Stimulated activated CD4-positive, alpha-beta T cell treated with anti-CD3 and anti-CD28 coated beads, Interleukin-12 subunit alpha, Interleukin-12 subunit beta, amount 100 ng/mL, for 48 hours (primary cell): ENCODE results near the gene ISYNA1.

Experiments
- DNase-seq, 3 donors: peaks; one replicate each; pipeline ENCODE4 v3.0.0-alpha.2; 2020; ENCODE audit warnings: low read depth in 2 of 3, low spot score in 1 of 3

Gene ISYNA1

DNA sequence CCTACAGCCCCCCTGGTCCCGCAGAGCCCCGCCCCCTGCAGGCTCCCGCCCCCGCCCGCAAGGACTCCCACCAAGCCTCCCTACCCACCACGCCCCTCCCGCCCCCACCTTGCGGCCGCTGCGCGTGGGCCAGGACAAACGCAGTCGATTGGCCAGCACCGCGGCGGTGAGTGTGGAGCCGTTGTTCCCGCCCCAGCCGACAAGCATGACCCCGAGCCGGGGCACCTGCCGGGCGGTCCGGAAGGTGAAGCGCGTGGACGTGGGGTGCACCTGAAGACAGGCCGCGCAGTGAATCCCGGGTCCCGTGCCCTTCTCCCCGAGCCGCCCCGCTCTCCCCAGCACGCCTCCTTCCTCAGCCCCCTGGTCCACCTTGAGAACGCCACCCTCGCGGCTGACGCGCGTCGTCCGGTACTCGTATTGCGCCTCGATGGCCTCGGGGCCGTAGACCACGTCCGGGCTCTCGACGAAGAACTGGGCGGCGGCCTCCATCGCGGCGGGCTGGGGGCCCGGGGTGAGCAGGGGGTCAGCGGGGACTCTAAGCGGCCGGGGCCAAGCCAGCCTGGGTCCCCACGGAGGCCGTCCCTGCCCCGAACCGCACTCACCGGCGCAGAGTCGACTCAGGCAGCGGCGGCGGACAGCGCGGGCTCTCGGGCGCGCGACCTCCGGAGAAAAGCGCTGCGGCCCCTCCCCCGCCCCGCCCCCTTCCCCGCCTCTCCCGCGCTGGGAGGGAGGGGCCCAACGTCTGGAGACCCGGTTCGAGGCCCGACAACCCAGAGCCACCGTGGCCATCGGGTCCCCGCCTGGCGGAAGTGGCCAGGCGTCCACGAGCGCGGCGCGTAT, at the start of gene ISYNA1:
TSS of gene ISYNA1 (minus strand) at position 643 of the 840 bp plus-strand sequence. CDS start at position 489, 154 bp downstream.
- DNase-seq = no peak

DNA sequence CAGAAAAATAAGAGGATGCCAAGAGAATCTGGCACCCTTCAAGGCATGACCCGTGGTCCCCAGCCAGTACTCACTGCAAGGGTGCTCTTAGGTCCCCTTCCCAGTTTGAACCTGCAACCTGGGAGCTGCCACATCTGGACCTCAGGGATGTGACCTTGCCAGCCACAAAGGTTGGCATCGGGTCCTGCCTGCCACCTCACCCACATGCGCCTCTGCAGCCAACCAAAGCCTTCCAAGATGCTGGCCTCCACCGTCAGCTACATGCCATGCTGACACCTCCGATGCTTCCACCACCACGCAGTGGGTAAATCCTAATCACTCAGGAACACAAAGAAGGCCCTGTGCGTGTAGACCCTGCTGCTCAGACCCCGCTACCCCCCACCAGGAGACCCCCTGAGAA, 48.8 kb upstream of the ISYNA1 start:
- DNase-seq = no peak

DNA sequence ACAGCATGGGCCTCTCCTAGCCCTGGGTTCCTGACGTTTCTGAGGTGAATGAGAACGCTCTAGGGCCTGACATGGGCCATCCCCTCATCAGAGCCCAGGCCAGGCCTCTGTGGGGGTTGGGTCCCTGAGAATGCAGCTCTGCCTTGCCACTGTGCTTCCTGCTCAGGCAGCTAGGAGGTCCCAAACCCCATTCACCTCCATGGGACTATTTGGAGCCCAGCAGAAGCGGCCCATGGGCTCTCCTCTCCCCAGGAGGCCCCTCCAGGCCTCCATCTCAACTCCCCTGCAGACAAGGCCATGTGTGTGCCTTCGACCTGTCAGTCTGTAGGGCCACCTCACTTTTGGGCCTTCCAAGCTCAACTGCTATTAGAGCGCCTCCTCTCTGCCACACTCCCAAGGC, 47.1 kb upstream of the ISYNA1 start:
- no peak for DNase-seq

DNA sequence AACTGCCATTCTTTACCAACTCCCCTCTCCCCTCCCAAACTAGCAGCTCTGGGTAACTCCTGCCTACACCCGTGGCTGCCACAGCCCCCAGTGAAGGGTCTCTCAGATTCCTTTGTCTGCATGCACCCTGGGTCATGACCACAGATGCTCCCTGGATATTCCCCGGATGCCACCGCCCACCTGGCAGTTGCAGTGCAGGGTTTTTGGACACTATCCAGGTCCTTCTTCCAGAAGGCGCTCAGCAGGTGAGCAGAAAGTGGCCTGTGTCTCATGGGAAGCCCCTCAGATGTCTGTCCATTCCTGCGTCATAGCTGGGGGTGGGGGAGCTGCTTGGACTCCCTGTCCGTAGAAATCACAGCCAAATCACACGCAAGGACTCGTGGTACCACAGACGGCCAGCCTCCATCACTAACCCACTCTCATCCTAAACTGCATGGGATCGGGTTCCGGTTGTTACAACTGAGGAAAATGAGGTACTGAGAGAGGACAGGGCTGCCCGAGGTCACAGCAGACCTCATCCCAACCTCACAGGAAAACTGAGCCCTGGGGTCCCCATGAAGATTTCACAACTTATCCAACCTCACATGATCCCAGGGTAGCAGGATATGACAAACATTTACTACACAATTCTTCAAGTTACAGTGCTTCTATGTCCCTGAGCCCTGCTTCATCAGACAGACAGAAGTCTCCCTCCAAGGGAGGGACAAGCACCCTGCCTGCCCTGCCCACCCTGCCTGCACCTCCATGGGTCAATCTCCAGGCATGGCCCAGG, 45.4 kb upstream of the ISYNA1 start:
- DNase-seq = no peak

DNA sequence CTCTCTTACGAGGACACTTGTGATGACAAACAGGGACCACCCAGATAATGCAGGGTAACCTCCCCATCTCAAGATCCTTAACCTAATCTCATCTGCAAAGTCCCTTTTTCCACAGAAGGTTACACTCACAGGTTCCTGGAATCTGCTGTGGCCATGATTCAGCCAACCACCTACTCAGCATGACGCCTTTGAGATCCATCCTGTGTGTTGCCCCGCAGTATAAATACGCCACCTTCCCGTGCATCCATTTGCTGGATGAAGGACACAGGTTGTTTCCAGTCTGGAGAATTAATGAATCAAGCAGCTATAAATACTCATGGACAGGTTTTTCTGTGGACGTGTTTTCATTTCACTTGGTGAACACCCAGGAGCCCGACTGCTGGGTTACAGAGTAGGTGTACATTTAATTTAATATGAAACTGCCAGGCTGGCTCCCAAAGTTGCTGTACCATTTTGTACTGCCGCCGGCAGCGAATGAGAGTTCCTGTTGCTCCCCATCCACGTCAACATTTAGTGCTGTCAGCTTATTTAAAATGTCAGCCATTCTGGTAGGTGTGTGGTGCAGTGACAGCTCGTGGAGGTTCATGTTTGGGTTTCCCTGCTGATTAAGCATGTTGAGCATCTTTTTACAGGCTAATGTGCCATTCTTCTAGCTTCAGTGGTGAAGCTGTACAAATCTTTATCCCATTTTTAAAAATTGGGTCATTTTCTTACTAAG, 43.7 kb upstream of the ISYNA1 start:
- peak in 1 of 3 donors; percentile 32 for DNase-seq

DNA sequence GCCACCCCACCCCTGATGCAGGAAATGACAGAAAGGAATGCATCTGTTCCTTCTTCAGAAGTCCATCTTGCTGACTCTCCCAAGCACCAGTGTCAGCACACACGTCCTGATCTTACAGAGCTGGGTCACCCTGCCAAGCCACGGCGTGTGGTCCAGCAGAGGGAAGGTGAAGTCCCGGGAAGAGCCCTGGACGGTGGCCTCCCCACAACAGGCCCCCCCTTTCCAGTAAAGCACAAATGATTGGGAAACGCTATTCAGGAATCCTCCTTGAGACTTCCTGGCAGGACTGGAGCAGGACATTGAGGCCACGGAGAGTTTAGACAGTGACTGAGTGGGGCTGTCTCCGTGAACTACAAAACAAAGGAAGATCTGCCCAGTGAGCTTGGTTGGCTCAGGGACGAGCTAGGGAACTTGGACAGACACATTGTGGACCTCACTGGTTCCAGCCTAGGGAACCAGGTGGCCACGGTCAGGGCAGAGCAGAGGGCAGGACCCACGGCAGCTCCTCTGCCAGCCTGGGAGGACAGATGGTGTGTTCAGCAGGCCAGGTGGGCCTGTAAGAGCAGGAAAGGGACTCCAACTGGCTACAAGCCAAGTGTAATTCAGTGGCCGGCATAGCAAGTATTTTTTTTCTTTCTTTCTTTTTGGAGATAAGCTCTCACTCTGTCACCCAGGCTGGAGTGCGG, 42.2 kb upstream of the ISYNA1 start:
- no peak for DNase-seq

DNA sequence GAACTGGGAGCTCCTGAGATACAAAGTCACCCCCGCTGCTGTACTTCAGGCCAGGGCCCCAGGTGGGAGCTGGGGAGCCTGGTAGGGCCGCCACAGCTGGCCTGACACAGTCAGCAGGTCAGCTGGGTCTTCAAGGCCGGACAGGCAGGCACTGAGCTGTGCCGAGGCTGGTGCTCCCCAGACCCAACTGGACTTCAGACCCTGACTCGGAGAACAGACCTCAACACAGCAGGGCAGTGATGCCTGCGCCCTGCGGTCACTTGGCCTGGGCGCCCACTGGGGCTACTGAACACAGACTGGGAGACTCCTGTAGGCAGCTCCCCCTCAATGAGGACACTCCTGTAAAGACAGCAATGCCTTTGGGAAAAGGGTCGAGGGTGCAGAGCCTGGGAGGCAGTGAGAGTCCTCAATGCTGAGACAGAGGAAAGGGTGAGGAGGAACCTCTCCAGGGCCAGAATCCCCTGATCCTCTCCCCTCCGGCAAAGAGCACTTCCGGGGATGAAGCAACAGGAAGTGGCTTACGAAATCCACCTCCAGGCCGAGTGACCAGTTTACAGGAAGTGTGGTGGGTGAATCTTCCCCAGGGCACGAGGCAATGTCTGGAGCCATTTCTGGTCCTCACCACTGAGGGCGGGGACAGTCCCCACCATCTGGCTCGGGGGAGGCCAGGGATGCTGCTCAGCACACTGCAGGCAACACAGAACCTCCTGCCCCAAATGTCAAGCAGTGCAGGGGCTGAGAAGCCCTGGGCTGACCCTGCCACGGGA, 40.8 kb upstream of the ISYNA1 start:
- DNase-seq = peak; percentile 74 to 80 (median 75)

DNA sequence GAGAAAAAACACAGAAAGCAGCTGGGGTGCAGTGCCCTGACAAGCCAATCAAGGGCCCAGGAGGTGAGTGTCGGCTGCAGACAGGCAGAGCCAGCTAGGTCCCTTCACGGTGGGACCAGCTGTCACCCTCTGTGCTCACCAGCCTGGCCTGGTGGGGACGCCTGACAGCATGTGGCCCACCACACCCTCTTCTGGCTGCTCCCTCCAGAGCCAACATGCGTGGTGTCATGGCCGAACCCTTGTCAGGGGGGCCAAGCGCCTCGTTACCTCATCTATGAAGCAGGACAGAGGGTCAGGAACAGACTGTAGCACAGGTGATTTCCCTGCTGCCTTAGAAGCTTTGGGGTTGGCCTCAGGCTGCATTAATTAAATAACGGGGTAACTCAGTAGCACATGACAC, 40.0 kb upstream of the ISYNA1 start:
- no peak for DNase-seq

DNA sequence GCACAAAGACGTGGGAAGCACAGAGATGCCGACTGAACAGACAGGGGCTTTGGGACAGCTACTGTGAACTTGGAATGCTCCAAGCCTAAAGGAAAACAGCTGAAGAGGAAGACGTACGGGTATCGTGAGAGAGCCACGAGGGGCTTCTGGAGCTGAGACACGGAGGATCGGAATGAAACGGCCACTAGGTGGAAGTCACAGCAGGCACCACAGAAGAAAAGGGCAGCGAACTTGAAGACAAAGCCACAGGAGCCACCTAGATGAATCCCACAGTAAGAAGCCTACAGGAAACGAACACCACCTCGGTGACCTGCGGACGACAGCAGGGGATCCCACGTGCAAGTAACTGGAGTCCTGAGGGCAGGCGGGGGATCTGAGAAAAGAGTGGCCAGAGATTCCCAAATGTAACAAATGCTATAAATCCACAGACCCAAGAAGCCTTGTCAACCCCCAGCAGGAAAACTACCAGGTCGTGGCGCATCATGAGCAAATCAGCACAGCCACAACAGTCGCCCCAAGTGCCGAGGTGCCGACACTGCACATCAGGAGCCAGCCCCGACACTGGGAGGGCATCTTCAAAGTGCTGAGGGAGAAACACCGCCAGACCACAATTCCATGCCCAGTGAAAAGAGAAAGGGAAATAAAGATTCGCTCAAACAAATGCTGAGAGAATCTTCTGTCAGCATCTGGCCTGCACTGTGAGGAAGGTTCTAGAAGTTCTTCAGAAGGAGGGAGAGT, 39.3 kb upstream of the ISYNA1 start:
- no peak for DNase-seq

DNA sequence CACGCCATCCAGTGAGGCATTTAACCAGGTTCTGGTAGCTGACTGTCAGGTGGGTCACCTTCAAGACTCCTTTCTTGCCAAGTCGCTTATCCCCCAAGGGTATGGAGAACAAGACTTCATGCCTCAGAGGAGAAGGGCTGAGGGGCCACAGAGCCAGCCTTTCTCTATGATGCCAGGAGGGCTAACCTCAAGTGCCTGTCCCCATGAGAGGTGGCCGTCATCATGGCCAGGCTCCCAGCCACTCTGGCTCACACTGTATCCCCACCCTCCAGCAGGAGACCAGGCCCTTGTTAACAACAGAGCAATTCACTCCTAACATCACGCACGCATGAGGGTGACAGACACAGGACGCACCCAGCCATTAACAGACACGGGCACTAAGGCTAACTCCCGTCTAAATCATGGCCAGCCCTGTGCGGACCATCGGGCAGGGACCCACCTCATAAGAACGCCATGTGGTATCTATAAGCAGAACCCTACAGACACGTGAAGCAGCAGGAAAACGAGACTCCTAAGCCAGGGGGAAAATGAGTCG, 38.6 kb upstream of the ISYNA1 start:
- no peak for DNase-seq

DNA sequence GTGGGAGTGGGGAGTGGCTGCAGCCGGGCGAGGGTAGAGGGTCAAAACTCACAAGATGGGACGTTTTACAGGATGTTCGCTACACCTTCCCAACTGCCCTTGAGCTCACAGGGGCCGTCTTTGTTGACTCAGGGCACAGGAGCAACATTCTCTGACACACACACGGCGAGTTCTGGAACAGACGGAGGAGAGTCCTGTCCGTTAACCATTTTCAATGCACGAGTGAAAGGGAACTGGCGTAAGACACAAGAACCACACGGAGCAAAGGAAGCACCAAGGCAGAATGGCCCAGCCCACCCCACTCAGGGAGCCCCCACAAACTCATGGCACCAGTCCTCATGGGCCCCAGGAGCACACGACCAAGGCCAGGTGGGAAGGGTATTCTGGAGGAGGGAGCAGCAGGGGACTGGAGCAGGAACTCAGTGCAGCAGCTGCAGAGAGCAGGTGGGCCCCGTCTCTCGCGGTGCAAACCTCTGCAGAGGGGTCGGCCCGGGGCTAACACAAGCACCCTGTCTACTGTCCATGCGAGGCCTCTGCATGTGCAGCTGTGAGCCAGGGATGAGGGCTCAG, 37.9 kb upstream of the ISYNA1 start:
- no peak for DNase-seq

DNA sequence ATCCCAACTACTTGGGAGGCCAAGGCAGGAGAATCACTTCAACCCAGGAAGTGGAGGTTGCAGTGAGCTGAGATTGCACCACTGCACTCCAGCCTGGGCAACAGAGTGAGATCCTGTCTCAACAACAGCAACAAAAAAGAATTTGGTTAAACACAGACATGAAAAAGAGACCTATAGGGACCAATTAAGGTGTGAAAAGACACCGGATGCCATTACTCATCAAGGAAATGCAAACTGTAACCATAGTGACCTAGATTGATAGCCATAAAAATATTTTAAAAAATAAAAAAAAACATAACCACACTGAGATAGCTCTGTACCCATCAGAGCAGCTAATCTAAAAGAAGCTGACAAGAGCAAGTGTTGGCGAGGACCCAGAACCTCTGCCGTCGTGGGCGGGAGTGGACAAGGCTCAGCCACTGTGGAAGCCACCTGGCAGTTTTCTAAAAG, 37.1 kb upstream of the ISYNA1 start:
- DNase-seq = no peak

DNA sequence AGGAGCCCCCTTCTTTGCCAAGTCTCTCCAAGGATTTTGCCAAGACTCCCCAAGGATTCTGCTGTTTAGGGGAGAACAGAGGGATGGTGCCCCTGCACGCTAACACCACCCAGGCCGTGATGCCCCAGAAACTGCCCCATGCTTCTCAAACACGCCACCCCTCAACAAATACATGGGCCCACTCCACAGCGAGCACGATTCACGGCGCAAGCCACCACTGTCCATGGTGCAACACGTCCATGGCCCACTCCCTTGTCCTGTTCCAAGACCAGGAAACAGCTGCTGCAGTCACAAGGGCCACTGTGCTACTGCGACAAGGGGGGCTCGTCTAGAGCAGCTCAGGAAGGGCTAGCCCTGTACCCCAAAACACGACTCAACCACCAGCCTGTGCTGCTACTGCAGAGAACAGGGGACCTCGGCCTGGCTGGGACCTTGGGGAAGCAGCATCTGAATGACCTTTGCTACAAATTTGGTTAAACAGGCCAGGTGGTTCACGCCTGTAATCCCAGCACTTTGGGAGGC, 36.5 kb upstream of the ISYNA1 start:
- DNase-seq = no peak

DNA sequence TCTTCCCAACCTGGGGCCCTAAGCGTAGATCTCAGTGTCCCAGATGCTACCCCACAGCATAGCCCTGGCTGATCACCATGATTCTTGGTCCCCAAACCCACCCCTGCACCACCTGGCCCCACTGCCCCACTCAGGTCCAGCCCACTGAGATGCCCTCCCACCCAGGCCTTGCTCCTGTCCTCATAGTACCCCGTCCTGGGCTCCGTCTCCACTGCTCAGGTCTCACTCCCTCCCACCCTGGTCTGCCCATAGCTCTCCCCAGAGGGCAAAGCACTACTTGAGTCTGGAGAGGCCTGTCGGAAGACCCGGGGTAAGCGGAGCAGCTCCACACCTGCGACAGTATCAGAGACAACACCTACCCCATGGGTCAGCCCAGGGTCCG, 35.8 kb upstream of the ISYNA1 start:
- no peak for DNase-seq

DNA sequence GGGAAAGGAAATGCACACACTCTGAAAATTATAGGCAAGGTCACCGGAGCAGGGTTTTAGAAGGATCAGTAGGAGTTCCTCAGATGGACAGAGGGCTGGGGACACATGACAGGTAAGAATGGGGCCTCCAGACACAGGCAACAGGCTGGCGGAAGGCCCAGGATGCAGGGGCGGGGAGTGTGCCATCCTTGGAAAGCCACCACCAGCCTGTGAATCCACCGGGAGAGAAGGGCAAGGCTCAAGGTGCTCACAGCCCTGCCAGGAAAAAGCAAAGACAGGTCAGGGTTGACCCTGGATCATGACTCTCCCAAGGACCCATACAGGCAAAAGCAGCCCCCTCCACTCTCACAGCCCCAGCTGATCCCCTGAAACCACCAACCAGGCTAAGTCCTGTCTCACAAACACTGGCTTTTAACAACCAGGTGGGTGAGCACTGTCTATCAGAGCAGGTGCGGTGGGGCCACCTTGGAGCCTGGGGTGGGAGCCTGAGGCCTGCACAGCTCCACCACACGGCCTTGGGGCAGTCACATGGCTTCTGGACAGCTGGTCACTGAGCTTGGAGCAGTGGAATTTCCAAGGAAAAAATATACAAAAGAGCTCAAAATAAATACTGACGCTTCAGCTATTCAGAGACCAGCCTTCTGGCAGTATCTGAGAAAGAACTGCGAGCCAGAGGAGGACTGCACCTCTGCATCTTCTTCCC, 35.2 kb upstream of the ISYNA1 start:
- DNase-seq = no peak

DNA sequence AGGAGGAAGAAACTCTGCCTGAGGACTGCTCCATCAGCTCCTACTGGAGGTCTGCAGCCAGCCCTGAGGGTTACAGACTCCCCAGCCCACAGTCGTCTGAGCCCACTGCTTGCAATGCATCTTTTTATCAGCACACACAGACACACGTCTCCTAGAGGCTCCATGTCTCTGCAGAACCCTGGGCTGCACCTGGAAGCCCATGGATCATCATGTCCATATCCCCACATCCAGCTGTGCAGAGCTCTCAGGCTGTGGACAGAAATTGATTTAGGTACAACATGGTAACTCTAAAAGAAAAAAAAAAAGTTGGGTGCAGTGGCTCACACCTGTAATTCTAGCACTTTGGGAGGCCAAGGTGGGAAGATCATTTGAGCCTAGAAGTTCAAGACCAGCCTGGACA, 32.9 kb upstream of the ISYNA1 start:
- no peak for DNase-seq

DNA sequence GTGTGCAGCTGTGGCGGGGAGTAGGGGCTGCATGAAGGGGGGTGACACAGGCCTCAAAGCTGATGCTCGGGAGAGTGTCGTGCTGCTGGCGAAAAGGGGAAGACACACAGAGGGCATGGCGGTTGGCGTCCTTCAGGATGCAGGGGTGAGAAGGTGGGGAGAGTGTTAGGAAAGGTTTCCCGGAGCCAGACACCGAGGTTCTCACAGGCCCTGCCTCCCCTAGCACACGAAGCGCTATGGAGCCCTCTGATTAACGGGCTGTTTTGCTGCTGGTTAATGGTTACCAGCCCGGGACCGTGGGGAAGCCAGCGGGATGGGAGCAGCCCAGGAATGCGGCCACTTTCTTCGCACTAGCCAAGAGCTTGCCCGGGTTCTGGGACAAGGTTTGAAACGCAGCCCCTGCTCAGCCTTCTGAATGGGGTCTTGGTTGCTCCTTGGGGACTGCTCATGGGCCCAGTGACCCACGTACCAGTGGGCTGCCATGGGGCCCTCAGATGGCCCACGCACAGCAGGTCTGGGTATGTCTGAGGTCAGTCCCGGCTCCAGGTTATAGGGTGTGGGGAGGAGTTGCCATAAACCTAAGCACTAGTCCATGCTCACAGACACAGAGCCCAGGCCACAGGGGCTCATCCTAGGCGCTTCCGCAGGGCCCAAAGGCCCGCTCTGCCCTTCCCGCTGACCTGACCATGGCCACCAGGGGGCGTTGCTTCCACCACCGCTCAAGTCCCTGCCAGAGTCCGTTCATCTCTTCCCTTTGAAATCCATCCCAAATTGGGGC, 31.3 kb upstream of the ISYNA1 start:
- peak in 2 of 3 donors; percentile 53 to 54 for DNase-seq
